ENCODE results near the gene CTSS.

GRCh38 chr1:150749720-150750311 is 15.8 kb downstream of the CTSS start:
- TF ChIP-seq, protein P1, sequence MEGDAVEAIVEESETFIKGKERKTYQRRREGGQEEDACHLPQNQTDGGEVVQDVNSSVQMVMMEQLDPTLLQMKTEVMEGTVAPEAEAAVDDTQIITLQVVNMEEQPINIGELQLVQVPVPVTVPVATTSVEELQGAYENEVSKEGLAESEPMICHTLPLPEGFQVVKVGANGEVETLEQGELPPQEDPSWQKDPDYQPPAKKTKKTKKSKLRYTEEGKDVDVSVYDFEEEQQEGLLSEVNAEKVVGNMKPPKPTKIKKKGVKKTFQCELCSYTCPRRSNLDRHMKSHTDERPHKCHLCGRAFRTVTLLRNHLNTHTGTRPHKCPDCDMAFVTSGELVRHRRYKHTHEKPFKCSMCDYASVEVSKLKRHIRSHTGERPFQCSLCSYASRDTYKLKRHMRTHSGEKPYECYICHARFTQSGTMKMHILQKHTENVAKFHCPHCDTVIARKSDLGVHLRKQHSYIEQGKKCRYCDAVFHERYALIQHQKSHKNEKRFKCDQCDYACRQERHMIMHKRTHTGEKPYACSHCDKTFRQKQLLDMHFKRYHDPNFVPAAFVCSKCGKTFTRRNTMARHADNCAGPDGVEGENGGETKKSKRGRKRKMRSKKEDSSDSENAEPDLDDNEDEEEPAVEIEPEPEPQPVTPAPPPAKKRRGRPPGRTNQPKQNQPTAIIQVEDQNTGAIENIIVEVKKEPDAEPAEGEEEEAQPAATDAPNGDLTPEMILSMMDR (IDR thresholded peaks at IDR 0.05; ENCODE audit: low read depth, low read length): no peak
- TF ChIP-seq POLR2A (IDR thresholded peaks at IDR 0.05; ENCODE audit: extremely low read depth, insufficient read length) (no peak), MYC (IDR thresholded peaks at IDR 0.05; ENCODE audit: low read depth, low read length) (no peak)
- TF ChIP-seq, protein P2, sequence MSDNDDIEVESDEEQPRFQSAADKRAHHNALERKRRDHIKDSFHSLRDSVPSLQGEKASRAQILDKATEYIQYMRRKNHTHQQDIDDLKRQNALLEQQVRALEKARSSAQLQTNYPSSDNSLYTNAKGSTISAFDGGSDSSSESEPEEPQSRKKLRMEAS (IDR thresholded peaks at IDR 0.05; ENCODE audit: low read depth, low read length): no peak

All from NB4 (cell line).